ENCODE results near the gene EMSY. TPM values are rescaled to one million over a fixed set of nuclear protein-coding genes. Genes with fewer than 3 reads are reported as not detected.

The EMSY gene
- total RNA-seq, 1 experiment from 2014 or later: 33.3 TPM

GRCh38 chr11:76455331-76455730, 10.5 kb downstream of the EMSY start:
- no peak for DNase-seq (ENCODE audit: low read depth)

GRCh38 chr11:76455931-76456330, 11.1 kb downstream of the EMSY start:
- DNase-seq (ENCODE audit: low read depth): no peak

GRCh38 chr11:76456571-76456970, 11.8 kb downstream of the EMSY start:
- no peak for DNase-seq (ENCODE audit: low read depth)

GRCh38 chr11:76459299-76459698, 14.5 kb downstream of the EMSY start:
- DNase-seq (ENCODE audit: low read depth): peak; percentile 11

- no peak for DNase-seq (ENCODE audit: low read depth)
These were observed 15.0 kb downstream of the EMSY start for GRCh38 chr11:76459846-76460245.

GRCh38 chr11:76462317-76462716, 17.5 kb downstream of the EMSY start:
- DNase-seq (ENCODE audit: low read depth): no peak

GRCh38 chr11:76465701-76466100, 20.9 kb downstream of the EMSY start:
- no peak for DNase-seq (ENCODE audit: low read depth)

- no peak for DNase-seq (ENCODE audit: low read depth)
These were observed 21.8 kb downstream of the EMSY start for GRCh38 chr11:76466666-76467065.

- no peak for DNase-seq (ENCODE audit: low read depth)
These were observed 24.3 kb downstream of the EMSY start for GRCh38 chr11:76469141-76469540.

GRCh38 chr11:76471382-76471781, 26.6 kb downstream of the EMSY start:
- DNase-seq (ENCODE audit: low read depth): no peak

GRCh38 chr11:76480241-76480640, 35.4 kb downstream of the EMSY start:
- DNase-seq (ENCODE audit: low read depth): no peak

GRCh38 chr11:76491644-76492043, 46.8 kb downstream of the EMSY start:
- DNase-seq (ENCODE audit: low read depth): no peak

GRCh38 chr11:76493040-76493439, 48.2 kb downstream of the EMSY start:
- DNase-seq (ENCODE audit: low read depth): no peak

- DNase-seq (ENCODE audit: low read depth): no peak
These were observed 49.1 kb downstream of the EMSY start for GRCh38 chr11:76493626-76494539.

GRCh38 chr11:76495019-76495418, 50.2 kb downstream of the EMSY start:
- DNase-seq (ENCODE audit: low read depth): no peak

- DNase-seq (ENCODE audit: low read depth): no peak
These were observed 51.4 kb downstream of the EMSY start for GRCh38 chr11:76496174-76496573.

- no peak for DNase-seq (ENCODE audit: low read depth)
These were observed 56.8 kb downstream of the EMSY start for GRCh38 chr11:76501526-76502202.

GRCh38 chr11:76506833-76507232, 62.0 kb downstream of the EMSY start:
- no peak for DNase-seq (ENCODE audit: low read depth)

- no peak for DNase-seq (ENCODE audit: low read depth)
These were observed 65.5 kb downstream of the EMSY start for GRCh38 chr11:76510060-76511047.

- peak; percentile 18 for DNase-seq (ENCODE audit: low read depth)
These were observed 68.2 kb downstream of the EMSY start for GRCh38 chr11:76512851-76513653.

GRCh38 chr11:76513654-76514034, 68.8 kb downstream of the EMSY start:
- no peak for DNase-seq (ENCODE audit: low read depth)

Data from RPMI7951 (cell line).